Stimulated activated CD4-positive, alpha-beta T cell treated with anti-CD3 and anti-CD28 coated beads, Interleukin-4, amount 100 ng/mL, for 48 hours (primary cell): Measurements from ENCODE around the gene GIGYF2.

Experiments used
- DNase-seq, 2 donors: peaks; one replicate each; pipeline ENCODE4 v3.0.0-alpha.2; 2020; ENCODE audit warnings: low read depth in 2 of 2

The GIGYF2 gene

DNA sequence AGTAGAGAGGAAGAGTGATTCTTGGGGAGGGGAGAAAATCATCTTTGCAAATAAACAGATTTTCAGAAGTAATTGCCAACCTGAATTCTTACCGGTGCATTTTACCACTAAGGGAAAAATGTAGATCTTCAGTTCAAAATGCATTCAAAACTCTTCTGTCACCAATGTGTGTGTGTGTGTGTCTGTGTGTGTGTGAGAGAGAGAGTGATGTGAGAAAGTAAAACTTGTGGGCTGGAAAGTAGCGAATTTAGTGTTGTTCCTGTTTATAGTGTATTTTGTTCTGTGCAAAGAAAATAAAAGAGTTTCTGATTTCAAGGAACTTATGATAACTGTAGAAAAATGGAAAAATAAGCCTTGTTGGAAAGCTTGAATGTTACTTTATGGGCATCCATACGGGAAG is 52.2 kb downstream of the GIGYF2 start:
- no peak for DNase-seq

DNA sequence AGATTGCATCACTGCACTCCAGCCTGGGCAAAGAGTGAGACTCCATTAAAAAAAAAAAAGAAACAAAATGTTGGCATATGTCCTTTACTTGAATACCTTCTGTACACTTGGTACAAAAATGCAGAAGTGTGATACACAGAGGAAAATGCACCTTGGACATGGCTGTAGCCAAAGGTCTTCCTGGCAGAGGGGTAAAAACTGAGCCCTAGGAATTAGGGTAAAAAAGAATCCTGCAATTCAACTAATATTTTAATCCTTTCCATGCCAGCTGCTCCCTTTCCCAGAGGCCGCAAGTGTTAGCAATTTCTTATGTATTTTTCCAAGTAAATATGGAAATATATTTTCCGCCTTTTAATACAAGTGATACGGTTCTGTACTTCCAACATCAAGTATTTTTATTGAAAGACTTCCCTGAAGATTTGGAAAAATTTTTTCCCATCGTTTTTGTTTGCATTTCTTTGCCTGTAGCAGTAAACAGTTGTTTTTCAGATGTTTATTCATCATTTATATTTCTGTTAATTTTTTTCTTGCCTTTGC is 53.1 kb downstream of the GIGYF2 start:
- no peak for DNase-seq

DNA sequence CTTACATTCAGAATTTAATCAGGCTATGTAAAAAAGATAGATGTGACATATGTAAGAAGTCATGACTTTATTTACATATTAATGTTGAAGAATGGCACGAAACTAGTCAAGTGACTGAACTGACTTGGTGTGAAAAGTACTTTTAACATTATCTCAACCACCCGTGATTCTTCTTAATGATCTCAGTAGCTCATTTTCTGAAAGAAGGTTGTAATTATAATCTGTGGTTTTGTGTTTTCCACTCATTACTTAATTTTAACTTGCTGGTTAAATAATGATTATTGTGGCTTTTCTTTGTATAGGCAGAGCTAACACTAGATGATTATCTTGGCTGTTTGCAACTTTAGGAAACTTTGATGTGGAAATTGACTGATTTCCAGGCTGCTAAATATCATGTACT is 60.8 kb downstream of the GIGYF2 start:
- DNase-seq, result no peak

DNA sequence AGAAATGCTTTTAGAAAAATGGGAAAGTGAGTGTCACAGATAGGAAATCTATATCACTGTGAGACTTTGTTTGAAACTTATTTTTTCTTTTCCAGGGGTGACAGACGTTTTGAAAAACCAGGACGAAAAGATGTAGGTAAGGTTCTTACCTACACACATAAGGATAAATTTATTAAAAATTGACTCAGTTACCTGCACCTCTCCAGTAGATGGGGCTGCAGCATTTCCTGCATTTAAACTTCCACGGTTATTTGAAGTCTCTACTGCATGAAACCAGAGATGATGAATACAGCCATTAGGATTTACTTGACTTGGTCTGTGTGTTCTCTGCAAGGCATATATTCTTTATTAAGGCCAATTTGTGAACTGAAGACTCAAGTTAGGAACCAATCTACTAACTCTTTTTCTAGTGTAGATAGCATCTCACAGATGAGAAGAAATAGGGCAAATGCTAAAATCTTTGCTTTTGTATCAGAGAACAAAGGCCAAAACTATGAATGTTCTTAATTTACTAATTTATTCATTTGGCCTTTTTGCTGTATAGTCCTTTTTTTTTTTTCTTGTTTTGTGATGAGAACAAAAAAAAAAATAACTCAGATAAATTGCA is 64.3 kb downstream of the GIGYF2 start:
- DNase-seq, result peak in 1 of 2 donors; percentile 9

DNA sequence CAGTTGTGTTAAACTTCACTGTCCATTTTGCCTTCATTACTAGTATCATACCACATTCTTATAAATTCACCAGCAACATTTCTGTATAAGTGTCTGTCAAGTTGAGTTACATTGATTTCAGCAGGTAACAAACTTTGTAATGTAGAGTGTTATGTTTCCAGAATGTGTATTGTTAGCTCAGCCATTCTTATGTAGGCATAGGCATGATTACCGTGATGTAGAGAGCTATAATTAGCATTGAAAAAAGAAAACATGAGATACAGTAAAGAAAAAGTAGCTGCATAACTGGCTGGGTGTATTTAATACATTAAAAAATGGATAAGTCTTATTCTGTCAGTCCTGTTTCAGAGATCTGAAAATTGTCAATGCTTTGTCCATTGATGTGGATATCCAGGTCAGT is 70.7 kb downstream of the GIGYF2 start:
- DNase-seq, result no peak

DNA sequence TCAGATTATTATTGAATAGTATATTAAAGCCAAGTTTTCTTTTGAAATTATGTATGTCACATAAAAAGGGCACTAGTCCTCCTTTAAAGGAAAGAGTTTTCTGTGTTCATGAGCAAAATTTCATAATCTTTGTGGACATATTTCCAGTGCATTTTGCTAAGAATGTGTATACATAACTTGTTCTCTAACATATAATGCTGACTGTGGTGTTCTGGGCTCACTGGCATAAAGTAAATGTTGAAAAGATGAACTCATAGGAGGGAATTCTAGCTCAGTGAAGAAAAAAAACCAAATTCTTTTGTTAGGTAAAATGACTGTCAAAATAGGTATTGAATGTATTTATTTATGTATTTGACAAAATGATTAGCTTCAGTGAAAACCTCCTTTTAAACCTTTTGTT is 73.1 kb downstream of the GIGYF2 start:
- DNase-seq, result no peak

DNA sequence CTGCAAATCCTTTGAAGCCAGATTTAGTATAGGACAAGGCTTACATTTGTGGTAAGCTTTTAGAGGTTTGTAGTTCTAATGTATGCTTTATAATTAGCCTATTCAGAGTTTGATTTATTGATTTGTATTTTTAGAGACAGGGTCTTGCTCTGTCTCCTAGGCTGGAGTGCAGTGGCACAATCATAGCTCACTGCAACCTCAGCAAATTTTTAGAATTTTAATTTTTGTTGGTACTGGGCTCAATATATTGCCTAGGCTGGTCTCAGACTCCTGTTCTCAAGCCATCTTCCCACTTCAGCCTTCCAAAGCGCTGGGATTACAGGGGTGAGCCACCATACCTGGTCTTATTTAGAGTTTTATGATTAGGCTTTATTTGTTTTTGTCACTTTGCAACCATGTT is 74.7 kb downstream of the GIGYF2 start:
- DNase-seq, result no peak

DNA sequence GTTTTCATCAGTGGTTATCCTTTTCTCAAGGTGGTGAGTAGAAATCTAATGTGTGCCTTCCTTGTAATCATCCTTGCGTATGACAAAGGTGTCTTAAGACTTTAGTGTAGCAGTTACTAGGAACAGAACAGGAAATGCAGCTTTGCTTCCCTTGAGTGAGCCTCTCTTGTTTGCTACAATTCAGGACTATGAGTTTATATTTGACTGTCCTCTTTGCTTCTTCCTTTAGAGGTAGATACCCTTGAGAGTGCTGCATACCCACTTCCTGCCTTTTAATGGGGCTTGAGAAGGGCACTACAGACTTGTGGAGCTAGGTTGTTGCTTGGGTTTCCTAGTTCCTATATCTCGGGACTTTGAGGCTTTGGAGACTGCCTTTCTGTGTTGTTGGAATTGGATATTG is 75.4 kb downstream of the GIGYF2 start:
- no peak for DNase-seq

DNA sequence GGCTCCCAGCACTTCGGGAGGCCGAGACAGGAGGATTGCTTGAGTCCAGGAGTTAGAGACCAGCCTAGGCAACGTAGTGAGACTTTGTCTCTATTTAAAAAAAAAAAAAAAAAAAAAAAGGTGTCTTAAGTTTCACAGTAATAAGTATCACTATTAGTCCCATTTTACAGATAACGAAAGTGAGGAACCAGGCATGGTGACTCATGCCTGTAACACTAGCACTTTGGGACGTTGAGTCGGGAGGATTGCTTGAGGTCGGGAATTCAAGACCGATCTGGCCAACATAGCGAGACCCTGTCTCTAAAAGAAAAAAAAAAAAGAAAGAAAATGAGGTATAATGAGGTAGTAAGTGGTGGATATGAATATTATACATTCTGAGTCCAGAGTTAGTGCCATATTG is 76.7 kb downstream of the GIGYF2 start:
- no peak for DNase-seq

DNA sequence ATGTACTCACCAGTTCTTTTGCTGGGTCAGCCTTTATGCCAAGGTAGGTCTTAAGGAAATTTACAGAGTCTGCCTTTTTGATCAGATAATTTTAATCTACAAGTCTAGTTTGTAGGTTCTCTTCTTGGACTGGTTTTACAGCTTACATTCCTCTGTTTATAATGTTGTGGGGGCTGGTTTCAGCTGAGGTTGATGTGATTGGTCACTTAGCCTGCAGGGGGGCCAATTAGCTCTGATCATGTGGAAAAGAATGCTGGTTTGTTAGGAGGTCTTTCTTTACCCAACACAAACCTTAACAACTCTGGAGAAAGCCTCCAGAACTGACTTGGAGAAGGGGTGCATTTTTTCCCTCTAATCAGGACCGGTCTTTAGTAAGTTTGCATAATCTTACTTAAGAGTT is 79.3 kb downstream of the GIGYF2 start, which contains the start of gene KCNJ13:
TSS of gene KCNJ13 (minus strand) at position 131 of the 400 bp plus-strand sequence. CDS start 5,203 bp downstream, outside the sequence.
- DNase-seq, result no peak

DNA sequence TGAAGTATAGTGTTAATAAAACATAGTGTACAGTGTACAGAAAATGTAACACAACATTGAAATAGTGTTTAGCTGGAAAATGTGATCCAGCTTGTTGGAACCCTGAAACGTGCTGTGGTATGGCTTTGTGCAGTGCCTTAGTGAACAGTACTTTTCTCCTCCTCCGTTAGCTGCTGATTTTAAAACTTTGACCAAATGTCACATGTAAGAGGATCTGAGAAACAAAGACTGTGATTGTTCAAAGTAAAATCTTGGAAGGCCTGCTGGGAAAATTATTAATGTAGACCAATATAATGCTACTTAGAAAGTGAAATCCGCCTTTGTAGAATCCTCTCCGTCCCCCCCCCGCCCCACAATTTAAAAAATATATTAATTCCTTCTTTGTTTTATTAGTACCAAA is 80.1 kb downstream of the GIGYF2 start:
- no peak for DNase-seq

DNA sequence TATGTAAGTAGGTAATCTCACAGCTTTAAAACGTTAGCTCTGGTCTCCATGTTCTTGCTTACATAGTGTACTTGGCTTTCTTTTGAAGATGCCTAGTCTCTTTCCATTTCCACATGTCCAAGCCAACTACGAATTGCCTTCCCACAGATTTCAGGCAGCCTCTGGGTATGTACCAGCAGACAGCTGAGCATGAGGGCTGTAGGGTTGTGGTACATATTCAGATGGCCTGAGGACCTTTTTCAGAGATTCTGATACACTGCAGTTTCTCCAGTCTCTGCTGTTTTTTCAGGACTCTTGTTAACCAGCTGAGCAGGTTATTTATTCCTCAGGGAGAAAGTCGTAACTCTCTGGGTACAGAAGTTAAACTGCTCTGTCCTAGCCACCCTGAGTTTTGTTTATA is 82.3 kb downstream of the GIGYF2 start:
- DNase-seq, result no peak

DNA sequence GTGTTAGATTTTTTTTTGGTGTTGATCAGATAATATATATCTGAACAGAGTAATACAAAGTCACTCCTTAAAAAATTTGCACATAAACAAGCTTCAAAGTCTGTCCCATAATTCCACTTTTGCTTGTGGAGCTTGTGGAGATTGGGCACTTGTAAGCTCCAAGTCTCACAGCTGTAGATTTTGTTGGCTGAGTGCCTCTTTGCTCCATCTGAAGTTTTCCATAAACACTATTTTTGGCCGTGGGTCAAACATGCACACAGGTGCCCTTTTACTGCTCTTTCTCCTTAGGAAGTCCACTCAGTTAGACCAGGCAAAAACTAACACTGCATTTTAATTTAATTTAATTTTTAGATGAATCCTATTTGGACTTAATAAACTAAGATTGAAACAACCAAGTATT is 82.8 kb downstream of the GIGYF2 start:
- no peak for DNase-seq

DNA sequence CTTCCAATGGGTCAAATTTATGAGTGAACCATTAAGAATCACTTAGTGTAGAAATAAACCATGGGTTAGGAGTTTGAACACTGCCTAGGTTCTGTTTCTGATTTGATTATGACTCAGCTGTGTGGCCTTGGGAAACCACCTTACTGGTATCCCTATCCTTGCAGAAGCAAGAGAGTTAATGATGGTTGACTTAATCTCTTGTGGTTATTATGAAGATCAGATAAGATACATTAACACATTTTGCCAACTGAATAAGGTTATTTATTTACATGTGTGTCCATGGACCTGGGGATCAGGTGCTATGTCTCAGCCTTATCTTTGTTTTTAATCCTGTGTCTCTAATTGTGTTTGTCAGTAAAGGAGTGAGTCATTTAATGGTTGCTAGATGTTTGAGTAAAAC is 84.6 kb downstream of the GIGYF2 start:
- peak in 1 of 2 donors; percentile 30 for DNase-seq

DNA sequence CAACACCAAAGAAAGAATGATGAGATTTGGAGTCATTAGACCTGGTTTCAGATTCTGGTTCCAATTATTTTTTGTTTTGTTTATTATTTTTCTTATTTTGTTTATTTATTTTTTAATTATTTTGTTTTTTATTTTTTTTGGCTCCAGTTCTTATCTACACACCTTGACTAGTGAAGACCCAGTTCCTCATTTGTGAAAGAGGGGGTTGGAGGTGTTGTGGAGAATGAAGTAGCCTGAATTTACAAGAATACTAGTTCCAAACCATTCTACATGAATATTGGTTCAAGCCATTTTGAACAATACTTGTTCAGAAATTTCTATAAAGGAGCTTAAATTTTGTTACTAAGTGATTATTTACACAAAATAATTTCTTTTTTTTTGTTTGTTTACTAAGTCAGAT is 86.1 kb downstream of the GIGYF2 start:
- no peak for DNase-seq

DNA sequence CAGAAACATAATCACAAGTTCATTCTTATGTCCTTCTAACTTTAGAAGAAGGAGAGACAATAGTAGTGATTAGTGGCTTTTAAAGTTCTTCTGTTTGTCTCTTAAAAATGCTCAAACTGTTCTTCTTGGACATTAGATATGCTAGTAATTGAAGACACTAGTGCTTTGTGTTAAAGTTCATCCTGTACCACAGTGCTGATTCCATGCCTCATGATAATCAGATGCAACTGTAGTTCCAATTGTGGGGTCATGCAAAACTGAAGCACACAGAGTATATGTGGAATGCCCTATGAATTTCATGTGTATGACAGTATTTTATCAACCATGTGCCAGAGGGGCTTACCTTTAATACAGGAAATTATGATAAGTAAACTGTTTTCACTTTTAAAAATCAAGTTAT is 90.7 kb downstream of the GIGYF2 start:
- DNase-seq, result no peak

DNA sequence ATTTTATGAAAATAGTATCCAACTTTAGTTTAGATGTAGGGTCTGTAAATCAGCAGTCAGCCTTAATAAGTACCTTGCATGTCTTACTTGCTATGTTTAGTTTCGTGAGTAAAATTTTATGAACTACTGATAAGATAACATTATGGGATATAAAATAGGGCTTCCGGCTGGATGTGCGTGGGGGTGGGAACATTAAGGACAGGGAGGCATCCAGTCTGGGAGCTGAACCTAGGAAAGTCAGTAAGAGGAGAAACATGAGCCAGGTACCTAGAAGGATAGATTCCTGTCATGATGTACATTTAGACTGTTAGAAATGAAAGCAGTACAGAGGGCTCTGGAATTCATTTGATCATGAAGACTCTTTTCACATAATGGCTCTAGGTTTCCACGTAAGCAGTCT is 92.0 kb downstream of the GIGYF2 start:
- DNase-seq, result no peak

DNA sequence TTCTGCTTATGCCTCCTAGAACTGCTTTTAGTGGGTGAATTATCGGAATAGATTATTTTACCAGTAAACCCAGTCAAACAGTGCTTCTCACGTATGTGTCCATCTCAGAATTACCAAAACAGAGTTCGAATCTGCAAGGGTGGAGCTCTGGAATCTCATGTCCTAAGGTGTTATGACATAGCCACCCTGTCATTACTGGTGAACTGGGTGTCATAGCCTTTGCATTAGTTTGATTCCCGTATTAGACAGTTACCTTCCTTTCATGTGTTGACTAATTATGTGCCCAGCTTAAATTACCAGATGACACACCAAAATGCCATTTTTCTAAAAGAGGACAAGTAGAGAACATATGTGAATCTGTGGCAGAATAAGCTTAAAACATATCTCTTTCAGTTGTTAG is 94.4 kb downstream of the GIGYF2 start:
- DNase-seq, result no peak

DNA sequence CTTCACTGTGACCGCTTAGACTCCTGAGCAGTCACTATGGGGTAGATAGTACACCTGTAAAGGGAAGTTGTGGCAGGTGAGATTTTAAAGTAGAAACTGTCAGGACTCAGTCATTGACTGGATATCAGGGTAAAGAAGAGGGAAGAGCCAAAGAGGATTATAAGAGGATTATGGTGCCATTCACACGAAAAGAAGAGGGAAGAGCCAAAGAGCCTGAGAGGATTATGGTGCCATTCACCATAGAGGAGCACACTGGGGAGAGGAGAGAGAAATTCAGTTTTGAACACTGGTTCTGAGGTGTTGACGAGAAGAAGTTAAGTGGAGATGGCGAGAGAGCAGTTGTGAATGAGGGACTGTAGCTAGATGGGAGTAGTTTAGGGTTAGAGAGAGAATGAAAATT is 96.1 kb downstream of the GIGYF2 start:
- DNase-seq, result no peak

DNA sequence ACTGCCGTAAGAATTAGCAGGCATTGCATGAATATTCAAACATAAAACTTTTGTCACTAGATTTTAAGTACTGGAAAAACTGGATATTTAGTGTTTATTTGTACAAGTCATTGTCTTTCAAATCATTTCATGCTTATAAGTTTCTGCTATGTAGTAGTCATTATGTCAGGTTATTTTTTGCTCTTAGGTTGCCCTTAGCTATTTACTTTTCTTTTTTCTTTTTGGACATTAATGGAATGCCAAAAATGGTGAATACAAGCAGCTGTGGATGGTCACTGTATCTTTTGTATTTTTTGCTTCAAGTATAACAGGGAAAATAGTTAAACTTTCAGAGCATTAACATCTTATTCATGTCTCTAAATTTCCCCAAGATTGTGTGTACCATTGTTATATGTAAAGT is 97.8 kb downstream of the GIGYF2 start:
- no peak for DNase-seq

DNA sequence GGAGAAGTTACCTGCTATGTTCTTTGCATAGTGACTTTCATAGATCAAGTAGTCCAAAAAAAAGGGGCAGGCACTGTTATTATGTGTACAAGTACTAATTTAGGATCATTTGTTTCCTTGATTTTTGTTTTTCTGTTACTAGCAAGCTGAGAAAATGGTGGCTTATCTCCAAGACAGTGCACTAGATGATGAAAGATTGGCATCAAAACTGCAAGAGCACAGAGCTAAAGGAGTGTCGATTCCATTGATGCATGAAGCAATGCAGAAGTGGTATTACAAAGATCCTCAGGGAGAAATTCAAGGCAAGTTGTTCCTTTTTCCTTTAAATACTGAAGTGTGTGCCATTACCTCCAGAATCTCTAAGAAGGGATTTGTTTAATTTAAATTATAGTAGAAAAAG is 98.8 kb downstream of the GIGYF2 start:
- no peak for DNase-seq

DNA sequence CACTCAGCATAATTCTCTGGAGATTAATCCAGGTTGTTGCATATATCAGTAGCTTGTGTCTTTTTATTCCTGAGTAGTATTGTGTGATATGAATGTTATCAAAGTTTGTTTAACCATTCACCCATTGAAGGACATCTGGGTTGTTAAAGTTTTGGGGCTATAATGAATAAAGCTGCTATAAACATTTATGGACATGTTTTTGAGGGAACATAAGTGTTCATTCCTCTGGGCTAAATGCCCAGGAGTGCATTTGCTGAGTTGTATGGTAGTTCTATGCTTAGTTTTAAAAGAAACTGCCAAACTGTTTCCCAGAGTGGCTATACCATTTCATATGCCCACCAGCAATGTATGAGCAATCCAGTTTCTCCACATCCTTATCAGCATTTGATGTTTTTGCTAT is 101.1 kb downstream of the GIGYF2 start:
- DNase-seq, result no peak

DNA sequence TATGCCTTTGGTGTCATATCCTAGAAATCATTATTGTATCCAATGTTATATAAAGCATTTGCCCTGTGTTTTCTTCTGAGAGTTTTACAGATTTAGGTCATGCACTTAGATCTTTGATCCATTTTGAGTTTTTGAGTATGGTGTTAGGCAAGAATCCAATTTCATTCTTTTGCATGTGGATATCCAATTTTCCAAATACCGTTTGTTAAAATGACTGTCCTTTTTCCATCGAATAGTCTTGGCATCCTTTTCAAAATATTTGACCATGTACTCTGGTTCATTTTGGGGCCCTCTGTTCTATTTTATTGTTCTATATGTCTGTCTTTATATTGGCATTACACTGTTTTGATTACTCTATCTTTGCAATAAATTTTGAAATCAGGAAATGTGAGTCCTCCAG is 103.0 kb downstream of the GIGYF2 start:
- DNase-seq, result no peak

DNA sequence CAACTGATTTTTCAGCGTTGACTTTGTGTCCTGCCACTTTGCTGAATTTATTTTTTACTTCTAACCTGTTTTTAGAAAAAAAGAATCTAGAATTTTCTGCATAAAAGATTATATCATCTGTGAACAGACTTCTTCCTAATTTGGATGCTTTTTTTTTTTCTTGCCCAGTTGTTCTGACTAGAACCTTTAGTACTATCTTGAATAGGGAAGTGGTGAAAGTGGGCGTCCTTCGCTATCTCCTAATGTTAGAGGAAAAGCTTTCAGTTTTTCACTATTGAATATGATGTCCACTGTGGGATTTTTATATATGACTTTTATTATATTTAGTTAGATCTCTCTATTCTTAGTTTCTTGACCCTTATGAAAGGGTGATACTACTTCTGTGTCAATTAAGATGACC is 105.0 kb downstream of the GIGYF2 start:
- no peak for DNase-seq
